ENCODE results near the gene DLK1. TPM values are rescaled to one million over a fixed set of nuclear protein-coding genes. Genes with fewer than 3 reads are reported as not detected.

DLK1 gene
- polyA plus RNA-seq, 1 donor (not counting 4 experiments of a cell fraction or from before 2014, with no cell fraction given) = not detected

- Histone ChIP-seq H3K79me2 (ENCODE audit: control insufficient read depth, insufficient read depth, low read length) (no peaks in the 10 kb centered on the region), H3K9me1 (ENCODE audit: control insufficient read depth, extremely low read depth, insufficient read depth, low read length) (no peaks in the 10 kb centered on the region), H3K4me2 (ENCODE audit: control insufficient read depth, extremely low read depth, insufficient read depth, low read depth, low read length) (no peak overlapping the region), H4K20me1 (ENCODE audit: control insufficient read depth, extremely low read depth, insufficient read depth, low read length) (no peaks in the 10 kb centered on the region), H2AFZ (ENCODE audit: control insufficient read depth, low read length) (no peak overlapping the region), H3K27ac (ENCODE audit: control insufficient read depth, insufficient read depth, low read length) (no peak overlapping the region), H3K4me1 (ENCODE audit: control insufficient read depth, extremely low read depth, insufficient read depth, low read length) (peaks cover 2% of the 10 kb centered on the region), H3K9me3 (ENCODE audit: control insufficient read depth, low read depth, low read length) (no peaks in the 10 kb centered on the region), H3K36me3 (ENCODE audit: control insufficient read depth in 2 of 2, extremely low read depth in 1 of 2, insufficient read depth in 2 of 2, low read length in 2 of 2) (no peaks in the 10 kb centered on the region), H3K27me3 (ENCODE audit: control insufficient read depth, extremely low read depth, insufficient read depth, low read length) (peaks cover 4% of the 10 kb centered on the region), H3K9ac (ENCODE audit: control insufficient read depth, extremely low read depth, insufficient read depth, low read length) (no peak overlapping the region), H3K4me3 (ENCODE audit: control insufficient read depth in 2 of 3, extremely low read depth in 1 of 3, insufficient read depth in 2 of 3, low read depth in 1 of 3, low read length in 3 of 3) (no peak overlapping the region)
- DNase-seq (ENCODE audit: low read depth, low spot score) (no peak), FAIRE-seq (no peak)
- TF ChIP-seq EZH2 (IDR thresholded peaks at IDR 0.05; ENCODE audit: low read length) = no peak
- no peak for TF ChIP-seq CTCF (optimal IDR thresholded peaks at IDR 0.05 in 1 of 3, IDR thresholded peaks at IDR 0.05 in 1 of 3, conservative IDR thresholded peaks at IDR 0.05 in 1 of 3; ENCODE audit: extremely low read depth in 1 of 3, insufficient read depth in 2 of 3, low read length in 3 of 3)
- dilution Hi-C loops (cut with MboI; ENCODE audit: extremely low pct_ligation_motif_present, low sequenced_read_pairs) = no loop called here
Observed at GRCh38 chr14:100682749-100683148, 43.9 kb upstream of the DLK1 start.

DNA sequence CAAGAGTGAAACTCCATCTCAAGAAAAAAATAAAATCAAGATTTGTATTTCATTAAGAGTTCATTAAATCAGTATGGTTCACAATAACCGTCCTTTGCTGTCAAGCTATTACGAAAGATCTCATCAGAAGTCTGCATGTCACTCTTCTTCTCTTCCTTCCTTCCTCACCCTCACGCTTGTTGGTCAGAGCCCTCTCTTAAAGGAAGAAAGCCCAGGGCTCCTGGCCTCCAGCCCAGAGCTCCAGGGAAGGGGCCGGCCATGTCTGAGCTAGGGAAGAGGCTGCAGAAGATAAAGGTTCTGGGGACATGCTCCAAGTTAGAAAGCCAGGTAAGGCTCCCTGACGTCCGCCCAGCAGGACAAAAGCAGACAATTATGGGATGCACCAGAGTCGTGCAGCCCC is 43.1 kb upstream of the DLK1 start:
- H3K9me1 ChIP-seq (ENCODE audit: control insufficient read depth, extremely low read depth, insufficient read depth, low read length) = no peaks in the 10 kb centered on the region
- H2AFZ ChIP-seq (ENCODE audit: control insufficient read depth, low read length) = no peak overlapping the region
- H3K9me3 ChIP-seq (ENCODE audit: control insufficient read depth, low read depth, low read length) = no peaks in the 10 kb centered on the region
- H3K4me2 ChIP-seq (ENCODE audit: control insufficient read depth, extremely low read depth, insufficient read depth, low read depth, low read length) = no peak overlapping the region
- peaks cover 2% of the 10 kb centered on the region for H3K4me1 ChIP-seq (ENCODE audit: control insufficient read depth, extremely low read depth, insufficient read depth, low read length)
- H3K27me3 ChIP-seq (ENCODE audit: control insufficient read depth, extremely low read depth, insufficient read depth, low read length) = peaks cover 4% of the 10 kb centered on the region
- dilution Hi-C loops (cut with MboI; ENCODE audit: extremely low pct_ligation_motif_present, low sequenced_read_pairs) = no loop called here
- no peak overlapping the region for H3K4me3 ChIP-seq (ENCODE audit: control insufficient read depth in 2 of 3, extremely low read depth in 1 of 3, insufficient read depth in 2 of 3, low read depth in 1 of 3, low read length in 3 of 3)
- no peak for FAIRE-seq
- H3K79me2 ChIP-seq (ENCODE audit: control insufficient read depth, insufficient read depth, low read length) = no peaks in the 10 kb centered on the region
- no peak overlapping the region for H3K9ac ChIP-seq (ENCODE audit: control insufficient read depth, extremely low read depth, insufficient read depth, low read length)
- H4K20me1 ChIP-seq (ENCODE audit: control insufficient read depth, extremely low read depth, insufficient read depth, low read length) = no peaks in the 10 kb centered on the region
- no peak for DNase-seq (ENCODE audit: low read depth, low spot score)
- H3K27ac ChIP-seq (ENCODE audit: control insufficient read depth, insufficient read depth, low read length) = no peak overlapping the region
- TF ChIP-seq CTCF (optimal IDR thresholded peaks at IDR 0.05 in 1 of 3, IDR thresholded peaks at IDR 0.05 in 1 of 3, conservative IDR thresholded peaks at IDR 0.05 in 1 of 3; ENCODE audit: extremely low read depth in 1 of 3, insufficient read depth in 2 of 3, low read length in 3 of 3) (no peak), EZH2 (IDR thresholded peaks at IDR 0.05; ENCODE audit: low read length) (no peak)
- no peaks in the 10 kb centered on the region for H3K36me3 ChIP-seq (ENCODE audit: control insufficient read depth in 2 of 2, extremely low read depth in 1 of 2, insufficient read depth in 2 of 2, low read length in 2 of 2)
